Stromal cell of bone marrow (primary cell): ENCODE data around the gene OXA1L.
A peak's percentile ranks its signal among the peaks of the same experiment; 100 is the strongest.
"Not testable (repeated sequence)": the region's sequence is repeated elsewhere in the genome, so short reads cannot be mapped to it uniquely, and the experiment has no call there.

ENCODE experiments used
- DNase-seq: peaks from one replicate; pipeline ENCODE4 v3.0.0-alpha.2; 2012; ENCODE audit warnings: low read depth

The OXA1L gene

DNA sequence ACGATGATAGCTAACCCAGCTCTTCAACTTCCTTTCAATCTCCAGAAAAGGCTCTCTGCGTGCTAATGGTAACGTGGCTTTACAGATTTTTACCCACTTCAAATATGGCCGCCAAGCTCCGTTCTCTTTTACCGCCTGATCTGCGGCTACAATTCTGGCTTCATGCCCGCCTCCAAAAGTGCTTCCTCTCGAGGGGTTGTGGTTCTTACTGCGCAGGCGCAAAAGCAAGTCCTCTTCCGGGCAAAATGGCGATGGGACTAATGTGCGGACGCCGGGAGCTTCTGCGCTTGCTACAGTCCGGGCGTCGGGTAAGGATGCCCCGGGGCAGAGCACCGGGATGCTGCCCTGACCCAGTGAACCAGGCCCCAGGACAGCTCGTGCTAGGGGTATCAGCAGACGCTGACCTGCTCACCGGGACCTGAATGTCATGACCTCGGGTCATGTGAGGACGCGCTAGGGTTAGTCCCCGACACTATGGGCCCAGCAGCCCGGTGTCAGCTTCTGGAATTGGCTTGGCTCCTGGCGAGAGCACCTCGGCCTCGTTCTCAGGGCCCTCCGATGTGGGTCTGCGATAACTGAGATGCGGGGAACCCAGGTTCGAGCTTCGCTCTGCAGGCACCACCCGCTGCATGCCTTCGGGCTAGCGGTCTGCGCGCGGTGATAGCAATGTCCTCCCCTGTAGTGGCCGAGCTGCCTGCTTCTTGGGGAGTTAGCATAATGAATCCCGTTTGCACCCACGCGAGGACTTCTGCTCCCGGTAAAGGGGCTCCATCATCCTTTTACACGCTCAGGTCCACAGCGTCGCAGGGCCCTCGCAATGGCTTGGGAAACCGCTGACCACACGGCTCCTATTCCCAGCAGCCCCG, at the start of gene OXA1L:
Gene OXA1L (plus strand): TSS at position 232 of the 866 bp plus-strand sequence. CDS start 14 bp downstream, at position 246.
- DNase-seq, result peak; percentile 97

DNA sequence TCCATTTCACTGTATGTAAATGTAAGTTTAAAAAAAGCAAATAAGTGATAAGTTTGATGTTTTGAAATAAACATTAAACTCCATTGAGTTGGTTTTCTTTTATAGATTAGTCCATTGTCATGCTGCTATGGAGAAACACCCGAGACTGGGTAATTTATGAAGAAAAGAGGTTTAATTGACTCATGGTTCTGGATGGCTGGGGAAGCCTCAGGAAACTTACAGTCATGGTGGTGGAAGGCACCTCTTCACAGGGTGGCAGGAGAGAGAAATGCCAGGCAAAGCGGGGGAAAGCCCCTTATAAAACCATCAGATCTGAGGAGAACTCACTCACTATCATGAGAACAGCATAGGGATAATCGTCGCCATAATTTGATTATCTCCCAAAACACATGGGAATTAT, 48.4 kb upstream of the OXA1L start:
- DNase-seq, result no peak

DNA sequence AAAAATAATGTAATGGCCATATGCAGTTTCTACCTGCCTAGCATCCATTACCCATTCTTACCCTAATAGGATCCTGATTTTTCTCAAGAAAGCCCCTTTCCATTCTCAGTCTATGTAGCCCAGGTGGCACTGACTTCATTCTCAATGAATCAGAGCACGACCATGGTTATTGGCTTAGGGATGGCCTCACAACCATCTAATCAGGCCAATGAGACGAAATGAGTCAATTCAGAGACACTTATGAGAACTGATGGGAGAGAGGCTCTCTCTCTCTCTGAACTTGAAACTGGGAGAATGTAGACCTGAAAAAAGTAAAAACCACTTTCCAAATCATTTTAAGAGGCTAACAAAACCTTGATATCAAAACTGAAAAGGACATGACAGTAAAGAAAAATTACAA, 45.3 kb upstream of the OXA1L start:
- DNase-seq, result no peak

DNA sequence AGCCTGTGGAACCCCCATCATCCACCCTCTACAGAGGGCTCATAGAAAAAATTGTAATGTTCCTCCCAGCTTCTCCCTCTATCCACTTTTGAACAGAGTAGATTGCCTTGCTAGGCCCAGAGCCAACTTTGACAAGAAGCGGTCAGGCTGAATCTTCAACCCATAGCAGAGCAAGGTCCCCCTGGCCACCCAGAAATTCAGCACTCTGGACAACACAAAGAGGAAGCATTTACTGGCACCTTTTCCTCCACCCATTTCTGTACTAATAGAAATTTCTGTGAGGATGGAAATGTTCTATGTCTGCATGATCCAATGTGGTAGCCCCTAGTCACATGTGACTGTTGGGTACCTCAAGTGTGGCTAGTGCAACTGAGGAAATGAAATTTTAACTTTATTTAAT, 42.7 kb upstream of the OXA1L start:
- DNase-seq, result no peak

DNA sequence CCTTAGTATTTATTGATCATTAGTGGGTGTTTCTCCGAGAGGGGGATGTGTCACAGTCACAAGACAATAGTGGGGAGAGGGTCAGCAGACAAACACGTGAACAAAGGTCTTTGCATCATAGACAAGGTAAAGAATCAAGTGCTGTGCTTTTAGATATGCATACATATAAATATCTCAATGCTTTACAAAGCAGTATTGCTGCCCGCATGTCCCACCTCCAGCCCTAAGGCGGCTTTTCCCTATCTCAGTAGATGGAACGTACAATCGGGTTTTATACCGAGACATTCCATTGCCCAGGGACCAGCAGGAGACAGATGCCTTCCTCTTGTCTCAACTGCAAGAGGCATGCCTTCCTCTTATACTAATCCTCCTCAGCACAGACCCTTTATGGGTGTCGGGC, 41.6 kb upstream of the OXA1L start:
- DNase-seq, result not testable (repeated sequence)

DNA sequence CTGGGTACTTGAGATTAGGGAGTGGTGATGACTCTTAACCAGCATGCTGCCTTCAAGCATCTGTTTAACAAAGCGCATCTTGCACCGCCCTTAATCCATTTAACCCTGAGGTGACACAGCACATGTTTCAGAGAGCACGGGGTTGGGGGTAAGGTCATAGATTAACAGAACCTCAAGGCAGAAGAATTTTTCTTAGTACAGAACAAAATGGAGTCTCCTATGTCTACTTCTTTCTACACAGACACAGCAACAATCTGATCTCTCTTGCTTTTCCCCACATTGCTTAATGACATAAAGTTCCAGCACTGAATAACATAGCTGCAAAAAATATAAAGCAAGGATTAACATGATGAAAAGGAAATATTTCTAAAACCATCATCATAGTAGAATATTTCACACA, 41.1 kb upstream of the OXA1L start:
- not testable (repeated sequence) for DNase-seq

DNA sequence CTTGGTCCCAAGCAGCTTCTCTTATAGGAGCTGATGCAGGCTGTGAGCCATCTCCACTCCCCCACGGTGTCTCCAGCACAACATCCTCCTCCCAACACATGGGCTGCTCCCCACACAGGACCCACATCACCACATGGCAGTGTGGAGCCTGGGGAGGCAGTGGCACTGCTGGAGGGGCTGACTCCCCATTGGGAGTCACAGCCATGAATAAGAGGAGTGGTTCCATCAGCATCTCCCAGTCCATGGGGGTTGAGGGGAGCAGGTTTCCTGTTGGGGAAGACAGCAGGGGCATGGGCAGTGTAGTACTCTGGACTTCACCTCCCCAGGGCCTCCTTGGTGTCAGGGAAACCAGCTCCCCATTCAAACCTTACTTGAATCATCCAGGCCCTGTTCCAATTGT, 40.5 kb upstream of the OXA1L start:
- no peak for DNase-seq

DNA sequence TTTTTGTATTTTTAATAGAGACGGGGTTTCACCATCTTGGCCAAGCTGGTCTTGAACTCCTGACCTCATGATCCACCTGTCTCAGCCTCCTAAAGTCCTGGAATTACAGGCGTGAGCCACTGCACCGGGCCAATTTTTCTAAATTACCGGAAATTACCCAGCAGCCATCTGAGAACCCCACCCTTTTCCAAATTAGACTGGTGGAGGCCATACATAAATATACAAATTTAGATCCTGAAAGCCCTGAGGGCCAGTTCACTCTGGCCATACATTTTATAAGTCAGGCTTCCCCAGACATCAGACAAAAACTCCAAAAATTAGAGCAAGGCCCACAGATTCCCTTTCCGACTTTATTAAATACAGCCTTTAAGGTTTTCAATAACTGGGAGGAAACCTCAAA, 34.4 kb upstream of the OXA1L start:
- not testable (repeated sequence) for DNase-seq

DNA sequence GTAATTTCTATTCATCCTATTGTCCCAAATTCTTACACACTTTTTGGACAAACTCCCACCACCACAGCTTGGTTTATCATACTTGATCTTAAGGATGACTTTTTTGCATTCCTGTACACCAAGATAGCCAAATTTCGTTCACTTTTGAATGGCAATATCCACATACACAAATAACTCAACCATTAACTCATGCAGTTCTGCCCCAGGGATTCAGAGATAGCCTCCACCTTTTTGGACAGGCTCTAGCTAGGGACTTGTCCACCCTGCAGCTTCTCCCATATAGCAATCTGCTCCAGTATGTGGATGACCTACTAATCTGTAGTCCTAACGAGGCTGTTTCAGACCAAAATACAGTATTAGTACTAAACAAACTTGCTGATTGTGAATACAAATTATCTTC, 32.7 kb upstream of the OXA1L start:
- DNase-seq, result no peak

DNA sequence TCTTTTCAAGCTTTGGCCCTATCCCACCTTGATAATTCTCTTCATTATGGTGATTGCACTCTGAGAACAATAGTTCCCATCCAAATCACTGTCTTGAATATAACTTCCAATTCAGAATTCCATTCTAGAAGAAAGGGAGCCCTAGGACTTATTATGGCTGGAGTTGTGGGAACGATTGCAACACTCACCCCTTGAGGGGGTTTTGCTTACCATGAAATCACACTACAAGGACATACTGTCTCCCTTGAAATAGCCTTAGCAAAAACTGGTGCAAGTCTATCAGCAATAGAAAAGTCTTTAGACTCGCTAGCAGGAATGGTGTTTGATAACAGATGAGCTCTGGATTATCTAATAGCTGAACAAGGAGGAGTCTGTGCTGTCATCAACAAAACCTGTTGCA, 31.4 kb upstream of the OXA1L start:
- no peak for DNase-seq

DNA sequence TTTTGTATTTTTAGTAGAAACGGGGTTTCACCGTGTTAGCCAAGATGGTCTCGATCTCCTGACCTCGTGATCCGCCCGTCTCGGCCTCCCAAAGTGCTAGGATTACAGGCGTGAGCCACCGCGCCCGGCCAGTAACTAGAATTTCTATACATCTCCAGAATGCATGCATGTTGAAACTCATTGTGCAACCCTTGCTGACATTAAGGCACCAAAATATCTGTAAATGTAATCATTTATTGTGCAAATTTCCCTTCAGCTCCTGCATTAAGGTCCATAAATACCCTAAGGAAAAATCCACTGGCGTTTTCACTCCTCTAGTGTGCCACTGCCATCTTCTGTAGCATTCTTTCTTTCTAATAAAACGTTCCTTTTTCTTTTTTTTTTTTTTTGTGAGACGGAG, 30.1 kb upstream of the OXA1L start:
- not testable (repeated sequence) for DNase-seq

DNA sequence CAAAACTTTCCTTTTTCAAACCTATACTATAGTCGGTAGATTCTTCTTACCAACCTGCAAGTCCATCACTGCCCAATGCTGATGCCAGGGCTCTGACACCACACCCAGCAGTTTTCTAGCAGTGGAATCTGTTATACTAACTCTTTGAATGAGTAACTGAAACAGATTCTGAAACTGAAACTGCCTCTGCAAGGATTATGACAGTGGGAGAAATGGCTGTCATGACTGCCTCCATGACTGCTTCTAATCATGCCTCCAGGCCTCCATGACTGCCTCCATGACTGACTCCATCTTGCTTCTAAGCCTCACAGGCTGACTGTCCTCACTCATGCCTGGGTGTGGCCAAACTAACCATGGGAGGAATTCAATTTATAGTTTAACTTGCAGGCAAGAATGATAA, 29.4 kb upstream of the OXA1L start:
- DNase-seq, result no peak

DNA sequence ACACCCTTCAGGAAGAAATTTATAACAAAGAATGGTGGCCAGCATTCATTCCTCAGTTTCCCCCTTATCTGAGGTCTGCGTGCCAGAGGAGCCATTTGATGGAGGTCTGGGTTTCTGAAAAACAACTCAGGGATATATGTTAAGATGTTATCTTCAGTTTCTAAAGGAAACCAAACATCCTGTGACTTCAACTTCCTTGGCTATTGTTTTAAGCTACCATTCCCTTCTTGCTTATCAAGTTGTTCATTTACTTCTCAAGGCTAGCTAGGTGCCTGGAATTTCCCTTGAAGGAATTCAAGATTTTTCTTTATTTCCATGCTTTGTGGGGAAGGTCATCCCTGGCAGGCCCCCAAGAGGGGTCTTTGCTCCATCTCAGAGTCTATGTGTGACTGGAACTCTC, 27.1 kb upstream of the OXA1L start:
- DNase-seq, result no peak

DNA sequence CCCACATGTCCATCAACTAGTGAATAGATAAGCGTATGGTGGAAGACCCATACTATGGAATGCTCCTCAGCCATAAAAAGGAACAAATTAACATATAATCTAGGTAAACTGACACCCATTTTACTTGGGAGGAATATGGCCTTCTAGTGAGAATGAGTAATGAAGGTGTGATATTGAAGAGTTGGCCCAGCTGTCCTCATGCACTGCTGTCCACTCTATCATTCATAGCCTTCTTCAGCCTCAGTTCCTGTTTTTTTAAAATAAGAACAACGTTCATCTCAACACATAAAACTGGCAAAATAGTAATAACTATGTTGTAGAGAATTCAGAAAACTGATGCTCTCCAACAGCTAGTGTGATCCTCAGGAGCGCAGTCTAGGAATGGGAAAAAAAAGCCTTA, 26.5 kb upstream of the OXA1L start:
- DNase-seq, result no peak

DNA sequence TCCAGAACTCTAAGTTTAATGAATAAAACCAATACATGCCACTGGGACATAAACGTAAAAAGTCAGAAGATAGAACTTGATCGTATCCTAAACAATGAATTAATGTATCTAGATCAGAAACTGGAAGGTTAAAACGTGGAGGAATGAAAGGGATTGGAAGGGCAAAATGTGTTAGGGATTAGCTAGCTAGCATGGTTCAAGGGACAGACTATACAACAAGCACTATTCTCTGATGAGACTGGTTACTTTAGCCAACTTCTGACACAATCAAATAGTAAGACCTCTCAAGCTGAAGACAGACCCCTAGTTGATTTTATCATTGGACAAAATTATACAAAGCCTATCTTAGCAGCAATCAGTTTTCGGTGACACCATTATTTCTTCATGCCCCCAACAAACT, 18.7 kb upstream of the OXA1L start:
- no peak for DNase-seq

DNA sequence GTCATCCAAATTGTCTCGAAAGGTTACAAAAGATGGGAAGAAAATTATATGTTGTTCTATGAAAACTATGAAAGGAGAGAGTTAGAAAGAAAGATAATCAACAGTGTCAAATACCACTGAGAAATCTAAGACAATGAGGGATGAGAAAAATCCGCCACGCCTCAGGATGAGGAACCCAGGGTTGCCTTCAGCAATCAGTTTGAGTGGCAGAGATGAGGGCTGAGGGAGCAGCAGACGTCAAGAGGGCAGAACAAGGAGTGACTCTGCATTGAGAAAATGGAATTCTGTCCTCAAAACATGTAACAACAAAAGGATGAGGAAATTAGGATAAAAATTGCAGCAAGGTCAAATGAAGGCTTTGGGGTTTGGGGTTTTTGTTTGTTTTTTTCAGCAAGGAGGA, 18.3 kb upstream of the OXA1L start:
- no peak for DNase-seq

DNA sequence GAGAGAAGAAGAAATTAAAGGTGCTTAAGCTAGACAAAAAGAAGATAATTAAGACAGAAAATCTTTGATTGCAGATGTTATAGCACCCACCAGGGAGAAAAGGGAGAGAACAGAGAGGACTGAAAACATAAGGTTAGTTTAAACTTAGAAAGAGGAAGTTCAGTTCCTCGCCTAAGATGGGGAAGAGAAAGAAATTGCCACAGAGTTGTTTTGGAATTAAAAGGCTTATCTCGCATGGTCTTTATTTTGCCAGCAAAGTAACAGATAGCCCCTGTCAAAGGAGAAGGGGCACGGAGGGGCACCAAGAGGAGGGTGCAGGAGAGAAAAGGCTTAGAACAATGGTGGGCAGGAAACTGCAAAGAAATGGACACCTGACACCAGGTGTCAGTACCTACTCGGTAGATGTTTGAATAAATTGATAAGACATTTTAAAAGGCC, 17.8 kb upstream of the OXA1L start:
- DNase-seq, result no peak

DNA sequence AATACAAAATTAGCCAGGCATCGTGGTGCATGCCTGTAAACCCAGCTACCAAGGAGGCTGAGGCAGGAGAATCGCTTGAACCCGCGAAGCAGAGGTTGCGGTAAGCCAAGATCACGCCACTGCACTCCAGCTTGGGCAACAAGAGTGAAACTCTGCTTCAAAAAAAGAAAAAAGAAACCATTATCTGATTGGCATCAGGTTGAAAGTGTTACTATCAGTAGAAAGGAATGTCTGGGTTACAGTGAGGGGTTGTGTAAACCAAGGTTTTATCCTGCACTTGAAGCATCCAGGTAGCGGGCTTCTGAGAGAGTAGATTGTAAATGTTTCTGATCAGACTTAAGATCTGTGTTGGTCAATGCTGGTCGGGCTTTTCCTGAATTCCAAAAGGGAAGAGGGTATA, 14.1 kb upstream of the OXA1L start:
- no peak for DNase-seq

DNA sequence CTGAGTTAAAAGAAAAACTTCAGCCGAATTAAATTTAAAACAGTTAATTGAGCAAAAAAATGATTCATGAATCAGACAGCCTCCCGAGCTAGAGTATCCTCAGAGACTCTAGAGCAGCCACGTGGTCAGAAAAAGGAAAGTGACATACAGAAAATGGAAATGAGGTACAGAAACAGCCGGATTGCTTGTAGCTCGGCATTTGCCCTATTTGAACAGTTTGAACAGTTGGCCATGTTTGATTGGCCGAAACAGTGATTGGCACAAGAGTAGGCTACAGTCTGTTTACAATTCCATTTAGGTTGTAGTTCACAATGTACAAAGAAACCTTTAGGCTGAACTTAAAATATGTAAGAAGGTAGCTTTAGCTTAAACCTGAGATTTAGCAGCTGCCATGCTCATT, 12.9 kb upstream of the OXA1L start:
- no peak for DNase-seq

DNA sequence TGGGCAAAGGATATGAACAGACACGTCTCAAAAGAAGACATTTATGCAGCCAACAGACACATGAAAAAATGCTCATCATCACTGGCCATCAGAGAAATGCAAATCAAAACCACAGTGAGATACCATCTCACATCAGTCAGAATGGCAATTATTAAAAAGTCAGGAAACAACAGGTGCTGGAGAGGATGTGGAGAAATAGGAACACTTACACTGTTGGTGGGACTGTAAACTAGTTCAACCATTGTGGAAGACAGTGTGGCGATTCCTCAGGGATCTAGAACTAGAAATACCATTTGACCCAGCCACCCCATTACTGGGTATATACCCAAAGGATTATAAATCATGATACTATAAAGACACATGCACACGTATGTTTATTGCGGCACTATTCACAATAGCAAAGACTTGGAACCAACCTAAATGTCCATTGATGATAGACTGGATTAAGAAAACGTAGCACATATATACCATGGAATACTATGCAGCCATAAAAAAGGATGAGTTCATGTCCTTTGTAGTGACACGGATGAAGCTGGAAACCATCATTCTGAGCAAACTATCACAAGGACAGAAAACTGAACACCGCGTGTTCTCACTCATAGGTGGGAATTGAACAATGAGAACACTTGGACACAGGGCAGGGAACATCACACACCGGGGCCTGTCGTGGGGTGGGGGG, 8.4 kb upstream of the OXA1L start:
- DNase-seq, result not testable (repeated sequence)

DNA sequence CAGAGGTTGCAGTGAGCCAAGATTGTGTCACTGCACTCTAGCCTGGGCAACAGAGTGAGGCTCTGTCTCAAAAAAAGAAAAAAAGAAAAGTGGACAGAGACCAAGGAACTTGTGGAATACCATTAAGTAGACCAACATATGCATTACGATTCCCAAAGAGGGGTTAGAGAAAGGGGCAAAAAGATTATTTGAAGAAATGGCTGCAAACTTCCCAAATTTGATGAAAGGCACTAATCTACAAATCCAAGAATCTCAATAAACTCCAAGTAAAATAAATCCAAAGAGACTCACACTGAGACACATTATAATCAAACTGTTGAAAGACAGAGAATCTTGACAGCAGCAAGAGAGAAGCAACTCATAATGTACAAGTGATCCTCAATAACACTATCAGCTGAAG, 4.8 kb upstream of the OXA1L start:
- DNase-seq, result no peak

DNA sequence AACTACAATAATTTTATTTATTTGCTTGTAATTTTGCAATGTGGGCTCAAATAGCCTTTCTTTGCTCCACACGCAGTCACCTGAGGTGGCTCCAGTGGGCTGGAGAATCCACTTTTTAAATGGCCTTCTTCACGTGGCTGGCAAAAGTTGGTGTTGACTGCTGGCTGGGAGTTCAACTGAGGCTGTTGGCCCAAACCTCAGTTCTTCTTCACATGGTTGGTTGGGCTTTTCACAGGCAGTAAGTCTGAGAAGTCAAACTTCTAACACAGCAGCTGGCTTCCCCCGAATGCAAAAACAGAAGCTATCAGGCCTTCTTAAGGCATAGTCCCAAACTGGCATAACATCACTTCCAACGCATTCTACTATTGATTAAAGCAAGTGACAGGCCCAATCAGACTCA, 2.1 kb upstream of the OXA1L start:
- no peak for DNase-seq

DNA sequence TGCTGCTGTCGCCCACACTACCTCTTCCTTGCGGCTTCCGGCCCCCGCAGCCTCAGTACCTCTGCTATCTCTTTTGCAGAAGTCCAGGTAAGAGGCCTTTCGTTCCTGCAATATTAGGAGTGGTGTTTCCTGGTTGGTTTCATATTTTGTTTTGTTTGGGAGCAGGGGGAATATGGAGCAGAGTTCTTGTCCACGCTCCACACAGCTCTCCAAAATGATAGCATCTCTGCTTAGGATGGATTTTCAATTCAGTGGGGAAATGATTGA, 768 bp downstream of the OXA1L start:
- no peak for DNase-seq

DNA sequence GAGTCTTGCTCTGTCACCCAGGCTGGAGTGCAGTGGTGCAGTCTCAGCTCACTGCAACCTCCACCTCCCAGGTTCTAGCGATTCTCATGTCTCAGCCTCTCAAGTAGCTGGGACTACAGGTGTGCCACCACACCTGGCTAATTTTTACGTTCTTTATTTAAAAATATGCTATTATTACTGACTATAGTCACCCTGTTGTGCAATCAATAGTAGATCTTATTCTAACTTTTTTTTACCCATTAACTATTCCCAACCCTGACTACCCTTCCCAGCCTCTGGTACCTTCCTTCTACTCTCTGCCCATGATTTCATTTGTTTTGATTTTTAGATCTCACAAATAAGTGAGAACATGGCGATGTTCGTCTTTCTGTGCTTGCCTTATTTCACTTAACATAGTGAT, 2.5 kb downstream of the OXA1L start:
- no peak for DNase-seq
